ENCODE measurements around the gene LAMP5.

GRCh38 chr20:9577397-9577796 is 63.0 kb downstream of the LAMP5 start:
- no peak for TF ChIP-seq POLR2AphosphoS5 (IDR thresholded peaks at IDR 0.05)
- TF ChIP-seq, protein P1, sequence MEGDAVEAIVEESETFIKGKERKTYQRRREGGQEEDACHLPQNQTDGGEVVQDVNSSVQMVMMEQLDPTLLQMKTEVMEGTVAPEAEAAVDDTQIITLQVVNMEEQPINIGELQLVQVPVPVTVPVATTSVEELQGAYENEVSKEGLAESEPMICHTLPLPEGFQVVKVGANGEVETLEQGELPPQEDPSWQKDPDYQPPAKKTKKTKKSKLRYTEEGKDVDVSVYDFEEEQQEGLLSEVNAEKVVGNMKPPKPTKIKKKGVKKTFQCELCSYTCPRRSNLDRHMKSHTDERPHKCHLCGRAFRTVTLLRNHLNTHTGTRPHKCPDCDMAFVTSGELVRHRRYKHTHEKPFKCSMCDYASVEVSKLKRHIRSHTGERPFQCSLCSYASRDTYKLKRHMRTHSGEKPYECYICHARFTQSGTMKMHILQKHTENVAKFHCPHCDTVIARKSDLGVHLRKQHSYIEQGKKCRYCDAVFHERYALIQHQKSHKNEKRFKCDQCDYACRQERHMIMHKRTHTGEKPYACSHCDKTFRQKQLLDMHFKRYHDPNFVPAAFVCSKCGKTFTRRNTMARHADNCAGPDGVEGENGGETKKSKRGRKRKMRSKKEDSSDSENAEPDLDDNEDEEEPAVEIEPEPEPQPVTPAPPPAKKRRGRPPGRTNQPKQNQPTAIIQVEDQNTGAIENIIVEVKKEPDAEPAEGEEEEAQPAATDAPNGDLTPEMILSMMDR (IDR thresholded peaks at IDR 0.05) = no peak
- TF ChIP-seq POLR2A (IDR thresholded peaks at IDR 0.05) = no peak

All from suprapubic skin (tissue), 4 donors.